ENCODE results near the gene LLGL2. TPM values are rescaled to one million over a fixed set of nuclear protein-coding genes. Genes with fewer than 3 reads are reported as not detected.

Gene LLGL2
- total RNA-seq, 6 experiments from 2014 or later: 0.14 to 0.55 (median 0.46) TPM

DNA sequence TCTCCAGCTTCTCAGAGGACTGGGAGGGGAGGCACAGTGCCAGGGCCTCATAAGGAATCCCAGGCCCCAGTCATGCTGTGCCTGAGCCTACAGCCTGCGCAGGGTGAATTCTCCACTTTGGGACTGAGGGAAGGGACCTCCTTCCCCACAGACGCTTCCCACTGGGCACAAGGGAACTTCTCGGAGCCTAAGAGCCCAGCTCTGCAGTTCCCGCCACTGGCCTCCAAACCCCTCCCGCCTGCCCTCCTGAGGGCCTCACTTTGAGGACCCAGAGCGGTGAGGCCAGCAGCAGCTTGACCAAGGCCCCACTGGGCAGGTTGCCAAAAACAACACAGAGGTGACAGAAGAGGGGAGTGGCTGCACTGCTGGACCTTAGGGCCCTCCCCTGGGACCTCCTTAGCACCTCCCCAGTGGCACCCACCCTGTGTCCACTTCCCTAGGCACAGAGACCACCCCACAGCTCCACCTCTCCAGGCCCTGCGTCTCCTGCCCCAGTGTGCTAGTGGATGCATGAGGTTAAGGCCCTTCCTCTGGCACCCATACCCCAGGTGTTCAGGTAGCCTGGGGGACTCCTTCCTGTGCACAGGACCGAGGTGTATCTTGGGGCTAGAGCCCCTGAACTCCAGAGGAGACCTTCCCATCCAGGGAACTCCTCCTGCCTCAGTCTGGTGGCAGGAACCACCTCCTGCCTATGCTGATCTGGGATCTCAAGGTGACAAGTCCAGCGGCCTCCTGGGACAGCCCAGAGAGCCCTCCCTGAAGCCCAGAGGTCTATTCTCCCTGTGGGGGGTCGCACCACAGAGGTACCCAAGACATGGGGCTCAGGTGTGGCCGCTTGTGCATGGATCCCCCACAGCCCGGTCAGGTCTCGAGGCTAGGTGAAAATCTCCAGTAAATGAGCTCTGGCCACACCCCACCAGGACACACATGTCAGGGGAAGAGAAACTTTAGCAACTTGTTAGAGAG lies 13.6 kb upstream of the LLGL2 start:
- H3K27ac Mint-ChIP-seq: no peak overlapping the region
- peaks cover 10% of the 10 kb centered on the region for H3K36me3 Mint-ChIP-seq (ENCODE audit: low read depth)
- H3K4me3 Mint-ChIP-seq: no peak overlapping the region
- H3K4me1 Mint-ChIP-seq (ENCODE audit: low read depth): peaks cover 33% of the 10 kb centered on the region
- H3K9me3 Mint-ChIP-seq: no peaks in the 10 kb centered on the region
- DNase-seq: no peak
- TF ChIP-seq, protein P1, sequence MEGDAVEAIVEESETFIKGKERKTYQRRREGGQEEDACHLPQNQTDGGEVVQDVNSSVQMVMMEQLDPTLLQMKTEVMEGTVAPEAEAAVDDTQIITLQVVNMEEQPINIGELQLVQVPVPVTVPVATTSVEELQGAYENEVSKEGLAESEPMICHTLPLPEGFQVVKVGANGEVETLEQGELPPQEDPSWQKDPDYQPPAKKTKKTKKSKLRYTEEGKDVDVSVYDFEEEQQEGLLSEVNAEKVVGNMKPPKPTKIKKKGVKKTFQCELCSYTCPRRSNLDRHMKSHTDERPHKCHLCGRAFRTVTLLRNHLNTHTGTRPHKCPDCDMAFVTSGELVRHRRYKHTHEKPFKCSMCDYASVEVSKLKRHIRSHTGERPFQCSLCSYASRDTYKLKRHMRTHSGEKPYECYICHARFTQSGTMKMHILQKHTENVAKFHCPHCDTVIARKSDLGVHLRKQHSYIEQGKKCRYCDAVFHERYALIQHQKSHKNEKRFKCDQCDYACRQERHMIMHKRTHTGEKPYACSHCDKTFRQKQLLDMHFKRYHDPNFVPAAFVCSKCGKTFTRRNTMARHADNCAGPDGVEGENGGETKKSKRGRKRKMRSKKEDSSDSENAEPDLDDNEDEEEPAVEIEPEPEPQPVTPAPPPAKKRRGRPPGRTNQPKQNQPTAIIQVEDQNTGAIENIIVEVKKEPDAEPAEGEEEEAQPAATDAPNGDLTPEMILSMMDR (IDR thresholded peaks at IDR 0.05): no peak
- H3K27me3 Mint-ChIP-seq (ENCODE audit: insufficient read depth): no peaks in the 10 kb centered on the region

DNA sequence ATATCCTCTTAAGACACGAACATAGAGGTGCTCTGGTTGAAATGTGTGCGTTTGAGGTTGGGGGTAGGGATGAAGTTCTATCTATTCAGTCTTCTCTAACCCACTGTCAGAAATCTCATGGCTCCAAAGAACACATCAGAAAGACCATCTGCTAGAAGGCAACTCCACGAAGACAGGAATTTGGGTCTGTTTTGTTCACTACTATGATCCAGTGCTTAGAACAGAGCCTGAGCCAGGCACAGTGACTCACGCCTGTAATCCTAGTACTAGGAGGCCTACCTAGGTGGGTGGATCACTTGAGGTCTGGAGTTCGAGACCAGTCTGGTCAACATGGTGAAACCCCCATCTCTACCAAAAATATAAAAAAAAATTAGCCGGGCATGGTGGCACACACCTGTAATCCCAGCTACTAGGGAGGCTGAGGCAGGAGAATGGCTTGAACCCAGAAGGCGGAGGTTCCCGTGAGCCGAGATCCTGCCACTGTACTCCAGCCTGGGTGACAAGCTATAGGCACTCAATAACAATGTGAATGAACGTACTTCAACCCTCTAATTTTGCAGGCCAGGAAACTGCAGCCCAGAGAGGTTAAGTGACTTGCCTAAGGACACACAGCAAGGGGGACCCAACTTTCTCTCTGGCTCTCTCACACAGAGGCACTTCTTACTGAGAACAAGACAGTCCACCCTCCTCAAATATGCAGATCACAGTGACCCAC lies 12.4 kb upstream of the LLGL2 start:
- Mint-ChIP-seq H3K4me3 (peak overlapping the region; percentile 22), H3K27ac (no peak overlapping the region), H3K9me3 (no peaks in the 10 kb centered on the region), H3K27me3 (ENCODE audit: insufficient read depth) (peaks cover 1% of the 10 kb centered on the region; the same call in 1 of the 2 replicates), H3K36me3 (ENCODE audit: low read depth) (peaks cover 10% of the 10 kb centered on the region), H3K4me1 (ENCODE audit: low read depth) (peaks cover 45% of the 10 kb centered on the region)
- no peak for DNase-seq
- TF ChIP-seq, protein P1 (IDR thresholded peaks at IDR 0.05): no peak

DNA sequence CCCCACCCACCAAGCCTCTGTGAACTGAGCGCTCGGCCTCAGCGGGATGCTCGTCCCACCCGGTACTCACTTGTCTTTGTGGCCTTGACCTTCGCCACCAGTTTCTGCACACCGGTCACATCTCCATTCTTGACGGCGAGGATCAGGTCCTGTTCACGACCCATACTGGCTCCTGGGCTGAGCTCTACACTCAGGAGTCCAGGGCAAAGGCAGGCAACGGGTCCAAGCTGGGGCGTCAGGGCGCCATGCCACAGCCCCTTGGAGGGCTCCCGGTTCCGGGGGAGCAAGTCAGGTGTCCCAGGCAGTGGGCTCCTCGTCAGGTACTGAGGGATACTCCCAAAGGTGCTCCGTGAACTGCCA lies 11.9 kb upstream of the LLGL2 start:
- H3K27ac Mint-ChIP-seq: no peak overlapping the region; the same call in 1 of the 2 replicates
- peaks cover 10% of the 10 kb centered on the region for H3K36me3 Mint-ChIP-seq (ENCODE audit: low read depth)

DNA sequence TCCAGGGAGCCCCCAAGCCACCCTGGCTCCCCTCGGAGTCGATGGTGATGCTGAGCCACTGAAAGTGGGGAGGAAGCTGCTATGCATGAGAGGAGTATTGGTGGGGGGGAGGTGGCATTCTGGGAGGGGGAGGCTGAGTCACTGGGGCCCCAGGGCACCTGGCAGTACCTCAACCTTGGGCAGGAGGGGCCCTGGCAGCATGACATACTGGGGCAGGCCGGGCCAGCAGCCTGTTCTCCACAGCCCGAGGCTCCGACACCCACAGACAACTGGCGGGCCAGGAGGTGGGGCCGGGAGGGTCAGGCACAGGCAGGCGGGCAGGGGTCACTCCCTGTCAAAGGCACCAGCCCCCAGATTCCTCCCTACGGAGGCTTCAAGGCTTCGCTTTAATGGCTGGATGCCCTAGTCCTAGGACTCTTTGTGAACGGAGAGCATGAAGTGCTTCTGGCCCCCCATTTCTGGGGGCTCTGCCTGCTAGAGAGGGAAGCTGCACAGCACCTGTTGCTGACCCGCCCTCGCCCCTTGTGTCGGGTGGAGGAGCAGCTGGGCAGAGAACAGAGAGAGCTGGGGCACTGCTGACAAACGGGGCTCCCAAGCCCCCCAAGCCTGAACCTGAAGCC lies 11.1 kb upstream of the LLGL2 start:
- TF ChIP-seq, protein P1 (IDR thresholded peaks at IDR 0.05): no peak
- Mint-ChIP-seq H3K4me1 (ENCODE audit: low read depth) (peaks cover 38% of the 10 kb centered on the region), H3K4me3 (peak overlapping the region; percentile 86), H3K36me3 (ENCODE audit: low read depth) (peaks cover 10% of the 10 kb centered on the region), H3K9me3 (no peaks in the 10 kb centered on the region), H3K27ac (peak overlapping the region; percentile 40; the same call in 1 of the 2 replicates), H3K27me3 (ENCODE audit: insufficient read depth) (peaks cover 1% of the 10 kb centered on the region; the same call in 1 of the 2 replicates)
- no peak for DNase-seq

More for the DNA sequence above, 11.9 kb upstream of the LLGL2 start:
- Mint-ChIP-seq H3K9me3 (no peaks in the 10 kb centered on the region), H3K27me3 (ENCODE audit: insufficient read depth) (peaks cover 1% of the 10 kb centered on the region; the same call in 1 of the 2 replicates), H3K4me3 (peak overlapping the region; percentile 86), H3K4me1 (ENCODE audit: low read depth) (peaks cover 43% of the 10 kb centered on the region)
- no peak for DNase-seq
- TF ChIP-seq, protein P1 (IDR thresholded peaks at IDR 0.05): no peak

DNA sequence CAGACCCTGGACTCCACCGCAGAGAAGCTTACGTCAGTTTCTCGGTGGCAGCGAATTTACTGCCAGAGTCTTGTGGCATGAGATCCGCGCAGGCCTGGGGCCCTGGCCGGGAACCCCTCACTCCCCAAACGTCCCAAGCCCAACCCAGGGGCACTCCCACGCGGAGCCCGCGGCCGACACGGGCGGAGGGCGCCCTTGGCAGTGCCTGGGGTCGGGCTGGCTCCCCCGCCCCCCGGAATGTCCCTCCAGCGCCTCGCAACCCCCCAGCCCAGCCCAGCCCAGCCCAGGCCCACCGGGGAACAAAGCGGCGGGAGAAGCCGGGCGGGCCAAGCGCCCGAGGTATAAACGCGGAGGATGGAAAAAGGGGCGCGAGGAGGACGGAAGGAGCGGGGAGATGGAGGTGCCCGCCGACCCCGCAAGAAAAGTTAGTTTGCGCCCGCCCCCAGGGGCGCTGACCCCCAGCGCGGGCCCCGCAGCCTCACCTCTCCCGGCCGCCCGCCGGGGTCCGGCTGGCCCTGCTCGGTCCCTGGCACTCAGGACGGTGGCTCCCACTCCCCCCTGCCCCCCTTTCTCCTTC lies 10.5 kb upstream of the LLGL2 start:
- Mint-ChIP-seq H3K27ac (peak overlapping the region; percentile 40; the same call in 1 of the 2 replicates), H3K36me3 (ENCODE audit: low read depth) (peaks cover 13% of the 10 kb centered on the region), H3K27me3 (ENCODE audit: insufficient read depth) (peaks cover 1% of the 10 kb centered on the region; the same call in 1 of the 2 replicates), H3K4me1 (ENCODE audit: low read depth) (peaks cover 38% of the 10 kb centered on the region), H3K9me3 (no peaks in the 10 kb centered on the region), H3K4me3 (peak overlapping the region; percentile 86)
- DNase-seq: no peak
- TF ChIP-seq, protein P1 (IDR thresholded peaks at IDR 0.05): no peak

Measured in HFFc6 (cell line).